Kidney (tissue), 14 donors: ENCODE measurements around the gene POLDIP3. TPM values are rescaled to one million over a fixed set of nuclear protein-coding genes. Genes with fewer than 3 reads are reported as not detected.

Experiments
- DNase-seq, 5 donors: peaks; one replicate each; pipeline ENCODE4 v3.0.0-alpha.2; 2013 to 2020
- FAIRE-seq: peaks from 2 replicates; lab custom pipeline; 2012; peaks lifted over from hg19 to GRCh38; lab: Jason Lieb, UNC
- H3K27ac ChIP-seq, 2 donors: one replicate each; pipeline ENCODE4 v1.7.0; 2013; ENCODE audit warnings: low read depth in 2 of 2, low read length in 2 of 2, inconsistent platforms in 1 of 2
- H3K27me3 ChIP-seq: one replicate; pipeline ENCODE4 v1.7.1; 2013; ENCODE audit warnings: low read length, inconsistent platforms; ENCODE audit not compliant: control insufficient read depth, insufficient read depth
- H3K36me3 ChIP-seq, 3 donors: one replicate each; pipeline versions ENCODE4 v1.7.0 to v1.7.1; 2013; ENCODE audit warnings: low read length in 3 of 3, control low read depth in 1 of 3, inconsistent platforms in 1 of 3; ENCODE audit not compliant: insufficient read depth in 3 of 3, control insufficient read depth in 2 of 3
- H3K4me1 ChIP-seq, 3 donors: one replicate each; pipeline versions ENCODE4 v1.7.0 to v1.7.1; 2013; ENCODE audit warnings: low read length in 3 of 3, inconsistent platforms in 1 of 3, low read depth in 1 of 3; ENCODE audit not compliant: control insufficient read depth in 2 of 3, insufficient read depth in 2 of 3
- H3K4me3 ChIP-seq, 3 donors: one replicate each; pipeline versions ENCODE4 v1.7.0 to v1.8.1; 2013; ENCODE audit warnings: low read length in 3 of 3, control low read depth in 1 of 3, inconsistent platforms in 1 of 3
- H3K9ac ChIP-seq, 3 donors: one replicate each; pipeline versions ENCODE4 v1.7.0 to v1.7.1; 2013; ENCODE audit warnings: low read length in 3 of 3, control low read depth in 1 of 3, inconsistent platforms in 1 of 3
- H3K9me3 ChIP-seq, 3 donors: one replicate each; pipeline versions ENCODE4 v1.7.0 to v1.7.1; 2013; ENCODE audit warnings: low read length in 3 of 3, control low read depth in 1 of 3, inconsistent platforms in 1 of 3; ENCODE audit not compliant: control insufficient read depth in 2 of 3, insufficient read depth in 1 of 3
- CTCF ChIP-seq: IDR thresholded peaks from 3 replicates; pipeline ENCODE4 v1.5.1; 2012; ENCODE audit warnings: mild to moderate bottlenecking, moderate library complexity, borderline replicate concordance; ENCODE audit not compliant: insufficient read depth; ENCODE audit errors: extremely low read depth
- intact Hi-C: fragments of 100-400 bp; cut with DNase I; formaldehyde crosslinking; loops from one replicate; pipeline ENCODE4 v1.11.1; 2022
- polyA plus RNA-seq: library from polyadenylated mRNA; stranded (reverse); fragments of 350-450 nt; fragmentation: Illumina TruSeq; extraction: RNeasy Lipid Tissue Mini Kit (QIAGEN cat#74804); gene quantifications from one replicate; pipeline ENCODE4 v1.2.3, GENCODE V29; 2014; ENCODE audit warnings: low read depth, low replicate concordance; ENCODE audit not compliant: insufficient read depth
- total RNA-seq: library from RNA; stranded (reverse); fragmentation: NEBNext Ultra II Directional; extraction: Animal tissue kit (Norgen Biotek cat#: 25700); gene quantifications from one replicate; pipeline ENCODE4 v1.2.1, GENCODE V29; 2021
- donor health status: control.
- donor health status: control.
- donor health status: control.
- donor health status: control.
- donor health status: control.
- donor health status: DM: yes; HTN: yes; CAD: no.
- donor health status: Normal renal cell carcinoma (clear cell type).

Gene POLDIP3
- total and polyA plus RNA-seq, 2 donors from 2014 or later: 44.1 to 67.9 TPM

- no peaks in the 10 kb centered on the region for H3K9me3 ChIP-seq
- FAIRE-seq: no peak
- H3K4me1 ChIP-seq: peaks cover 0 to 55% (median 46%) of the 10 kb centered on the region in 3 donors
These were observed 28.3 kb upstream of the POLDIP3 start for GRCh38 chr22:42642806-42643633.

GRCh38 chr22:42641801-42642413, 27.2 kb upstream of the POLDIP3 start:
- Histone ChIP-seq H3K9me3 (no peaks in the 10 kb centered on the region), H3K9ac (no peak overlapping the region), H3K4me3 (no peak overlapping the region), H3K4me1 (peaks cover 0 to 44% (median 38%) of the 10 kb centered on the region in 3 donors), H3K27me3 (no peaks in the 10 kb centered on the region), H3K36me3 (no peaks in the 10 kb centered on the region), H3K27ac (no peak overlapping the region)
- no peak for TF ChIP-seq CTCF
- intact Hi-C loops: no loop called here
- no peak for FAIRE-seq
- no peak for DNase-seq

More at GRCh38 chr22:42642806-42643633, 28.3 kb upstream of the POLDIP3 start:
- Histone ChIP-seq H3K27me3 (no peaks in the 10 kb centered on the region), H3K36me3 (no peaks in the 10 kb centered on the region), H3K27ac (no peak overlapping the region), H3K9ac (no peak overlapping the region), H3K4me3 (no peak overlapping the region)
- peak in 1 of 5 donors; percentile 52 for DNase-seq
- TF ChIP-seq CTCF: no peak
- intact Hi-C loops: no loop called here

- no peak for DNase-seq
- Histone ChIP-seq H3K4me3 (no peak overlapping the region), H3K36me3 (peaks cover 0 to 8% (median 5%) of the 10 kb centered on the region in 3 donors), H3K4me1 (peaks cover 0 to 24% (median 15%) of the 10 kb centered on the region in 3 donors), H3K9me3 (no peaks in the 10 kb centered on the region), H3K27me3 (no peaks in the 10 kb centered on the region), H3K27ac (peak overlapping the region in 1 of 2 donors; percentile 51), H3K9ac (no peak overlapping the region)
- no peak for TF ChIP-seq CTCF
- intact Hi-C loops: no loop called here
- FAIRE-seq: no peak
These were observed 25.0 kb upstream of the POLDIP3 start for GRCh38 chr22:42639541-42640241.
